NCI-H2107 (cell line): ENCODE data around the gene ADCY5.
"Not testable (repeated sequence)": the region's sequence is repeated elsewhere in the genome, so short reads cannot be mapped to it uniquely, and the experiment has no call there.

Source experiments
- DNase-seq: peaks from one replicate; lab custom pipeline; 2025; lab: John Stamatoyannopoulos, UW

The ADCY5 gene

DNA sequence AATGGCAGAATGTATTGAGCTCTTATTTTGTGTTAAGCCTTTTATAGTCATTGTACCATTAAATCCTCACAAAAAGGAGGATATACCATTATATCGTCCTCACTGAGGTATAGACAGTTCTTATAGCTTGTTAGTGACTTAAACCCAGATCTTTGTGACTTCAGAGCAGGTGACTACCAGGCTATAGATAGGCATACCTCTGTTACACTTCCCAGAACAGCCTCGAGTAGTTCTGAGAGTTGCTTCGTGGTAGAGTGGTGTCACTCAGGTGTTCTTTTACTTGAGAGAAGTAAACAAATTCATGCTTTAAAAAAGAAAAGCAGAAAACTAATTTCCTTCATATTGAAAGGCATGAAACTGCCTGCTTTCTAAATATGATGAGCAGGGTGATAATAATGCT is 187.2 kb downstream of the ADCY5 start:
- DNase-seq: no peak

DNA sequence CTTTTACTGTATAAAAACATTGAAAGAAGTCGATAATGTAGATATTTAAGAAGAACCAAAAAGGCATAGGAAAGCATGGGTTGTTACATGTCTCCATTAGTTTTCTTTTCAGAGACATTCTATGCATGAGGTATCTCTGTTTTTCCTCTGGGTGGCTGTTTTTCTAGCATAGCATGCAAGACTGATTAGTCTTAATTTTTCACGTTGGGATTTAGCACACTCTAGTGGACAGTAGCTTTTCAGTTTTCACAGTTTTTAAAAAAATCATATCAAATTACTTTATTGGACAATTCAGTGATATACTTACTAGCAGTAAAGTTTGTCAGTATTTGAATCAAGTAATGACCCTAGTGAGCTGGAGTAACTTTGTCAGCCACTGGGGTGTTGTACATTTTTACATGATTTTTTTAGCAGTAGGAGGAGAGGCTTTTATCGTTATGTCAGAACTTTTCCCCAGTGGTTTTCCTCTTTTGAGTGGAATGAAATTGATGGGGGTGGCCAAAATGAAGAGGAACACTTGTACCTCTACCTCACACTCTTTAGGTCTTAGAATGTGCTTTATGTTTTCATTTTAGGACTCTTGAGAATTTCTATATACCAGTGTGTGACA is 190.0 kb downstream of the ADCY5 start:
- peak; percentile 16 for DNase-seq

GRCh38 chr3:123258359-123258758 is 190.5 kb downstream of the ADCY5 start:
- no peak for DNase-seq

GRCh38 chr3:123256256-123256655 is 192.6 kb downstream of the ADCY5 start:
- no peak for DNase-seq

- DNase-seq: no peak
These were observed 202.0 kb downstream of the ADCY5 start for GRCh38 chr3:123246866-123247265.

DNA sequence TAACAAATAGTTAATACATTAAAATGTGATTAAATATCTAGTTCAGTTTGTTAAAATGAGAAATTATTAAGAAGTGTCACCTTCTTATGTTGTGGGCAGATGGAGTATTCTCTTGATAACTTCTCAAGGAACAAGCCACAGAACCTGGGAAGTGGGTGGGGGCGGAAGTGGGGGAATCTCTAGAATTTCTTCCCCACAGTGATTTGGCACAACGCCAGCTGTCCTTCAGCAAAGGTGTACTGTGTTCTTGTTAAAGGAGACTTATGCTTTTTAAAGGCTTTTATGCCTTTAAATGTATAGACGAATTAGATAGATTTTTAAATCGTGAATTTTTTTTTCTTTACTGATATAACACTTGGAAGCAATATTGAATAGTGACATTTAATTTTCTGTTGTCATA is 204.8 kb downstream of the ADCY5 start:
- DNase-seq: no peak

GRCh38 chr3:123239756-123240155 is 209.1 kb downstream of the ADCY5 start:
- DNase-seq: no peak

DNA sequence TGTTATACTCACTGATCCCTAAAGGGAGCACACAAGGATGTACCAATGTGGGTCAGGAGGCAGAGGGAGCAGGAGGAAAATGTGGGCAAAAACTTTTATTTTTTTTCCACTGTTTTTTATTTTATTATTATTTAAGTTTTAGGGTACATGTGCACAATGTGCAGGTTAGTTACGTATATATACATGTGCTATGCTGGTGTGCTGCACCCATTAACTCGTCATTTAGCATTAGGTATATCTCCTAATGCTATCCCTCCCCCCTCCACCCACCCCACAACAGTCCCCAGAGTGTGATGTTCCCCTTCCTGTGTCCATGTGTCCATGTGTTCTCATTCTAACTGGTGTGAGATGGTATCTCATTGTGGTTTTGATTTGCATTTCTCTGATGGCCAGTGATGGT is 209.7 kb downstream of the ADCY5 start:
- not testable (repeated sequence) for DNase-seq

- no peak for DNase-seq
These were observed 212.0 kb downstream of the ADCY5 start for GRCh38 chr3:123236902-123237301.
